IgD-negative memory B cell (primary cell): ENCODE results near the gene HDAC7. TPM values are rescaled to one million over a fixed set of nuclear protein-coding genes. Genes with fewer than 3 reads are reported as not detected.

Experiments
- H3K27ac Mint-ChIP-seq, 3 donors: one replicate each; pipeline ENCODE4 v1.8.0; 2020 to 2022; ENCODE audit warnings: mild to moderate bottlenecking in 3 of 3, mixed read lengths in 3 of 3, moderate library complexity in 1 of 3
- H3K27me3 Mint-ChIP-seq: one replicate; pipeline ENCODE4 v1.8.0; 2021; ENCODE audit warnings: mixed read lengths
- H3K36me3 Mint-ChIP-seq: one replicate; pipeline ENCODE4 v1.8.0; 2020; ENCODE audit warnings: mild to moderate bottlenecking, mixed read lengths
- H3K4me1 Mint-ChIP-seq, 3 donors: one replicate each; pipeline ENCODE4 v1.8.0; 2020 to 2022; ENCODE audit warnings: mixed read lengths in 3 of 3, mild to moderate bottlenecking in 1 of 3
- H3K4me3 Mint-ChIP-seq, 4 donors: one replicate each; pipeline ENCODE4 v1.8.0; 2020 to 2022; ENCODE audit warnings: mild to moderate bottlenecking in 4 of 4, mixed read lengths in 4 of 4, moderate library complexity in 3 of 4
- H3K9me3 Mint-ChIP-seq, 3 donors: one replicate each; pipeline ENCODE4 v1.8.0; 2020 to 2021; ENCODE audit warnings: mixed read lengths in 3 of 3, mild to moderate bottlenecking in 1 of 3
- polyA plus RNA-seq: library from polyadenylated mRNA; unstranded; fragments of 300-500 nt; fragmentation: Illumina TruSeq; gene quantifications from one replicate; pipeline ENCODE4 v1.2.3, GENCODE V29; 2021

Gene HDAC7
- polyA plus RNA-seq, 1 donor from 2014 or later, result 20.9 TPM

- no peak overlapping the region for H3K27ac Mint-ChIP-seq
- peaks cover 19 to 22% (median 20%) of the 10 kb centered on the region in 3 donors for H3K4me1 Mint-ChIP-seq
- peaks cover 1% of the 10 kb centered on the region for H3K27me3 Mint-ChIP-seq
- peaks cover 1% of the 10 kb centered on the region for H3K36me3 Mint-ChIP-seq
- no peak overlapping the region for H3K4me3 Mint-ChIP-seq
- H3K9me3 Mint-ChIP-seq, result no peaks in the 10 kb centered on the region
These were observed 20.9 kb upstream of the HDAC7 start for GRCh38 chr12:47840571-47840970.

DNA sequence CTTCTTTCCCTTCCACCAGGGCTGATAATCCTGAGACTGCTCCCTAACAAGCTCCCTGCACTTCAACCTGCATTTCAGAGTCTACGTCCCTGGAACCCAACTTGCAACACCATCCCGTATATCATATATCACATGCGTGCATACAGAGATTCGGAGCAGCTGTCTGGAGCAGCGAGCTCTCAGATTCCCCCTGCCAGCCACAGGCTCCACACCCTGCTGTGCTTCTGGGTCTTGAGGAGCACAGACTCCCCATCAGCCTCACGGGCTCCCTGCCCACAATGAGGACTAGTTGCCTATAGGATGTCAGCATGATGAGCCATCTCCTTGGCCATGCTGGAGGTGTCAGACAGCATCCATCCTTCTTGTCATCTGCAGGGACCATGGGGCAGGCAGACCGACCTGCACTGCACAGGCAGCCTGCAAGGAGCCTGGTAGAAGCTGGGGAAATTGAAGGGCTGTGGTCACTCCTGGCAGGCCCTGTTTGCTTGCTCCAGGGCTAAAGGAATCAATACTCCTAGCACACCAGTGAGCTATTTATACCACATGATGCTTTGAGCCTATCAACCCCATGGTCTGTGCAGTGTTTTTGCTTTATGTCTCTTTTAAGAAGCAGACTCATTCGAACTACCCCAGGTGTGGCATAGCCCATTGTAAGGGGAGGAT lies 19.6 kb upstream of the HDAC7 start:
- Mint-ChIP-seq H3K27me3 (no peaks in the 10 kb centered on the region), H3K4me3 (no peak overlapping the region), H3K9me3 (no peaks in the 10 kb centered on the region), H3K36me3 (no peaks in the 10 kb centered on the region), H3K27ac (no peak overlapping the region), H3K4me1 (peaks cover 27 to 32% (median 32%) of the 10 kb centered on the region in 3 donors)

DNA sequence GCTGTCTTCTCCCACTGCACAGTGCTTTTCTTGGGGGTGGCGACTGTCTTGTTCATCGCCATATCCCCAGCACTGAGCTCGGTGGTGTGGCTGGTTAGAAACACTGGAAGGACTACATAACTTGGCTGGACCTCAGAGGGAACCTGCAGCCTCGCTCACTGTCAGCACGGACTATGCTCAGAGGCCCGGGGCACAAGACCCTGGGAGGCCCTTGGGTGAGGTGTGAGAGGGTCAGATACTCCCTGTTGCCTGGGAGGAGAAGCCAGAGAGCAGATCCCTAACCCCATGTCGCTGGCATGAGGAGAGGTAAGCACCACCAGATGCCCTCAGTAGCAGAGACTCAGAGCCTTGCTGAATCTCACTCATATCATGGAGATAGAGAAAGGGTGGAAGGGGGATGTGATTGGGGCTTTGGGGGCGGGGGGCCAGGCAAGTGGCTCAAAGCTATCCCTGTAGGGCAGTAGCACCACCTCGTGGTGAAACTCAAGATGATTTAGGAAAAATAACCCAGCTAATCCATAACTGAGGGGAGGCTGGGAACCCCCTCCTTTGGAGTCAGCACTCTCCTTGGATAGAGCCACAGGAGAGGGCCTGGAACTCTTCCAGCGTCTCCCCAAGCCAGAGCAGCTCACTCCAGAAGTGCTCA lies 18.7 kb upstream of the HDAC7 start:
- Mint-ChIP-seq H3K9me3 (no peaks in the 10 kb centered on the region), H3K4me3 (no peak overlapping the region), H3K36me3 (no peaks in the 10 kb centered on the region), H3K27me3 (peaks cover 1% of the 10 kb centered on the region), H3K27ac (peak overlapping the region in 1 of 3 donors; percentile 83), H3K4me1 (peaks cover 28 to 42% (median 40%) of the 10 kb centered on the region in 3 donors)

- H3K4me1 Mint-ChIP-seq, result peaks cover 35 to 49% (median 47%) of the 10 kb centered on the region in 3 donors
These were observed 17.8 kb upstream of the HDAC7 start for GRCh38 chr12:47837190-47838171.

DNA sequence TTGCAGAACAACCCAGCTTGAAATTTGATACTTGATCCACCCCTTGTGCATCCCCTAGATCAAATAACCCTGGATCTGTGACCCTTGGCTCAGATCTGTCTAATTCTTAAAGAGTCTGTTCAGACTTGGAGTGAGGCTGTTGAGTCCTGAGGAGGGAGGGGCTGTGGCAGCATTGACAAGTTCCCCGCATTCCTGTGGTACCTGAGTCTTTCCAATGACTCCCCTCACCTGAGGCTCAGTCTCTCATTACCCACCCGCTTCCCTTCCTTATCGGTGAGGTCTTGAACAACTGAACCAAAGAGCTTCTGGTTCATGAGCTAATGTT lies 16.1 kb upstream of the HDAC7 start:
- no peaks in the 10 kb centered on the region for H3K36me3 Mint-ChIP-seq
- H3K27me3 Mint-ChIP-seq, result peaks cover 1% of the 10 kb centered on the region
- no peaks in the 10 kb centered on the region for H3K9me3 Mint-ChIP-seq
- peaks cover 45 to 58% (median 52%) of the 10 kb centered on the region in 3 donors for H3K4me1 Mint-ChIP-seq
- H3K27ac Mint-ChIP-seq, result peak overlapping the region; percentile 60 to 82 (median 77)
- peak overlapping the region in 3 of 4 donors; percentile 23 to 87 (median 74) for H3K4me3 Mint-ChIP-seq

More at GRCh38 chr12:47837190-47838171, 17.8 kb upstream of the HDAC7 start:
- Mint-ChIP-seq H3K4me3 (peak overlapping the region in 2 of 4 donors; percentile 70 to 86), H3K36me3 (no peaks in the 10 kb centered on the region), H3K27me3 (peaks cover 1% of the 10 kb centered on the region), H3K9me3 (no peaks in the 10 kb centered on the region), H3K27ac (peak overlapping the region; percentile 1 to 84 (median 8))

GRCh38 chr12:47835006-47835830 lies 15.5 kb upstream of the HDAC7 start:
- Mint-ChIP-seq H3K9me3 (no peaks in the 10 kb centered on the region), H3K27me3 (peaks cover 1% of the 10 kb centered on the region), H3K36me3 (no peaks in the 10 kb centered on the region), H3K4me3 (peak overlapping the region in 3 of 4 donors; percentile 23 to 87 (median 74)), H3K27ac (peak overlapping the region; percentile 53 to 82 (median 77)), H3K4me1 (peaks cover 45 to 58% (median 52%) of the 10 kb centered on the region in 3 donors)

GRCh38 chr12:47834199-47834903 lies 14.6 kb upstream of the HDAC7 start:
- Mint-ChIP-seq H3K4me3 (peak overlapping the region in 2 of 4 donors; percentile 10 to 52), H3K27me3 (peaks cover 1% of the 10 kb centered on the region), H3K9me3 (no peaks in the 10 kb centered on the region), H3K36me3 (no peaks in the 10 kb centered on the region), H3K4me1 (peaks cover 45 to 58% (median 52%) of the 10 kb centered on the region in 3 donors), H3K27ac (peak overlapping the region; percentile 53 to 82 (median 77))

- Mint-ChIP-seq H3K4me3 (peak overlapping the region in 2 of 4 donors; percentile 10 to 52), H3K27me3 (peaks cover 1% of the 10 kb centered on the region), H3K27ac (peak overlapping the region; percentile 77 to 93 (median 92)), H3K4me1 (peaks cover 45 to 58% (median 52%) of the 10 kb centered on the region in 3 donors), H3K9me3 (no peaks in the 10 kb centered on the region), H3K36me3 (no peaks in the 10 kb centered on the region)
These were observed 13.9 kb upstream of the HDAC7 start for GRCh38 chr12:47833591-47834012.

- H3K4me3 Mint-ChIP-seq, result peak overlapping the region; percentile 12 to 90 (median 45)
- no peaks in the 10 kb centered on the region for H3K36me3 Mint-ChIP-seq
- no peaks in the 10 kb centered on the region for H3K9me3 Mint-ChIP-seq
- peak overlapping the region; percentile 77 to 93 (median 92) for H3K27ac Mint-ChIP-seq
- peaks cover 46 to 56% (median 54%) of the 10 kb centered on the region in 3 donors for H3K4me1 Mint-ChIP-seq
- peaks cover 1% of the 10 kb centered on the region for H3K27me3 Mint-ChIP-seq
These were observed 12.7 kb upstream of the HDAC7 start for GRCh38 chr12:47832263-47832933.

DNA sequence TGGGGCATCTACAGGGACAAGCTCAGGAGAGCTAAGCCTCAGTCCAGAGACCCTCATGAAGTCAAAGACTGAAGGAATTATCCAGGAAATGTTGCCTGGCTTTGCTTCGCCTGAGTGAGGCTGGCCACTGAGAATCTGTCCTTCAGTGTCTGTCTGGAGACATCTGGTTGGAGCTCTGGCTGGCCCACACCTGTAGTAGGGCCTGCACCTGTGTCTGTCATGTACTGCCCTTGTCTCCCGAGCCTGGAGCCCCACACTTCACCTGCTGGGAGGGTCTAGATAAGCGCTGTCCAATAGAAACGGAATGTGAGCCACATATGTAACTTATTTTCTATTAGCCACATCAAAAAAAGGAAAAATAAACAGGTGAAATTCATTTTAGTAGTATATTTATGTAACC lies 9.9 kb upstream of the HDAC7 start:
- Mint-ChIP-seq H3K4me1 (peaks cover 29 to 38% (median 31%) of the 10 kb centered on the region in 3 donors), H3K4me3 (no peak overlapping the region), H3K27ac (no peak overlapping the region), H3K27me3 (peaks cover 1% of the 10 kb centered on the region), H3K36me3 (no peaks in the 10 kb centered on the region), H3K9me3 (no peaks in the 10 kb centered on the region)

DNA sequence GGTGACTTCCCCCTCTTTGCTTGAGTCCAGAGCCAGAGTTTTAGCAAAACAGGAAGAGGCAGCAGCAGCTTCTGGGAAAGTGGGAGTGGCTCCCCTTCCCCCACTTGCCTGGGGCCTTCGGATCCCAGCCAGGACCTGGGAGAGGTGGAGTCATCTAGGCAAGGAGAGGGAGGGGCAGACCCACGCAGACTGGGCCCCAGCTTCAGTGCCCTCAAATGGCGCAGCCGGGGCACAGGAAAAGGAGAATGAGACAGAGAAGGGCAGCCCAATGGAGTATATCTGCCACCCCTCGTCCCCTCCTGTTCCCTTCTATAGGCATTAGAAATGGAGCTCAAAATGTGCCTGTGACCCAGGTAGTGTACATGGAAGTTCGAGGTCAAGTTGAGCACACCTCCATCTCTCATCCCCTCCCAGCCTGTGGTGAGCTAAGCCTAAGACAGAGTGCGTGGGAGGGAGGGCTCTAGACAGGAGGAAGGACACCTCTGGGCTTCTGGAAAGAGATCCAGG lies 9.3 kb upstream of the HDAC7 start:
- no peaks in the 10 kb centered on the region for H3K9me3 Mint-ChIP-seq
- peaks cover 27 to 38% (median 36%) of the 10 kb centered on the region in 3 donors for H3K4me1 Mint-ChIP-seq
- H3K27ac Mint-ChIP-seq, result no peak overlapping the region

DNA sequence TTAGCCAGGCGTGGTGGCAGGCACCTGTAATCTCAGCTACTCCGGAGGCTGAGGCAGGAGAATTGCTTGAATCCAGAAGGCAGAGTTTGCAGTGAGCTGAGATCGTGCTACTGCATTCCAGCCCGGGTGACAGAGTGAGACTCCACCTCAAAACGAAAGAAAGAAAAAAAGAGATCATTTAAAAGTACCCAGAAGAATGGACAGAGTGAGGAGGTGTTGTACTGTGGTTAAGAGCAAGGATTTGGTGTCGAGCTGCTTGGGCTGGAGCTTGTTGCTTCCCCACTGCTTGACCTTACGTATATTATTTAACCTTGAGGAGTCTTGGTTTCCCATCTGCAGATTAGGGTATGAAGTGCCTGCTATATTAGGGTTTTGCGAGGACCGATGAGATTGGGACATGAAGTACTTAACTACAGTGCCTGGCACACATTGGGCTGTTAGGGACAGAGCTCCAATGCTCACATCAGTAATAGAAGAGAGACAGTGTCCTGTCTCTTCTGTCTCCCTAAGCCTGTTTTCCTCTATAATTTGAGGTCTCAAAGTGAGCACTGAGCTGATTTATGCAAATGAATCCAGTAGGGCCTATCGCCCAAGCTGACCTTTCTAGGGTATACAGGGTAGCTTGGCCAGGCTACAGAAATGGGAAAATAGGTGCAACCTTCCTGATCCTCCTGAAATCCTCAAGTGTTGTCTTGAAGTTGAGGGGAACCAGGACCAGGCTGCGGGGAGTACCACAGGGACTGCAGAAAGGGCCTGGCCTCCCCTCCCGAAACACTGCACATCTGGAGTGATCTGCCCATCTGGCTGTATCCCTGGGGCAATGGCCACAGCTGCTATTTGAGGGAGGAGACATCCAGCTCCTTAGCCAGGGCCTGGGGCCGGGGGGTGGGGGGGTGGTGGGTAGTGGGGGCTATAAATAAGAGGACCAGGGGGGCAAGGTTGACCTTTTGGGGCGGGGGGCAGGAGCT lies 8.6 kb upstream of the HDAC7 start:
- no peak overlapping the region for H3K4me3 Mint-ChIP-seq

More for the DNA sequence above, 9.3 kb upstream of the HDAC7 start:
- Mint-ChIP-seq H3K27me3 (peaks cover 1% of the 10 kb centered on the region), H3K36me3 (no peaks in the 10 kb centered on the region), H3K4me3 (no peak overlapping the region)

More for the DNA sequence above, 8.6 kb upstream of the HDAC7 start:
- no peaks in the 10 kb centered on the region for H3K36me3 Mint-ChIP-seq
- H3K9me3 Mint-ChIP-seq, result no peaks in the 10 kb centered on the region
- peaks cover 25 to 38% (median 35%) of the 10 kb centered on the region in 3 donors for H3K4me1 Mint-ChIP-seq
- no peak overlapping the region for H3K27ac Mint-ChIP-seq
- no peaks in the 10 kb centered on the region for H3K27me3 Mint-ChIP-seq
